Skeletal muscle cell (primary cell): ENCODE measurements around the gene IMMP2L.
"Not testable (repeated sequence)": the region's sequence is repeated elsewhere in the genome, so short reads cannot be mapped to it uniquely, and the experiment has no call there.

Experiments used
- DNase-seq: peaks from one replicate; pipeline ENCODE4 v3.0.0-alpha.2; 2010; ENCODE audit warnings: low read depth
- H3K4me3 ChIP-seq: 2 replicates; pipeline ENCODE4 v1.5.1; 2011; ENCODE audit warnings: low read depth, mild to moderate bottlenecking, control low read depth, low read length, moderate library complexity

IMMP2L gene

DNA sequence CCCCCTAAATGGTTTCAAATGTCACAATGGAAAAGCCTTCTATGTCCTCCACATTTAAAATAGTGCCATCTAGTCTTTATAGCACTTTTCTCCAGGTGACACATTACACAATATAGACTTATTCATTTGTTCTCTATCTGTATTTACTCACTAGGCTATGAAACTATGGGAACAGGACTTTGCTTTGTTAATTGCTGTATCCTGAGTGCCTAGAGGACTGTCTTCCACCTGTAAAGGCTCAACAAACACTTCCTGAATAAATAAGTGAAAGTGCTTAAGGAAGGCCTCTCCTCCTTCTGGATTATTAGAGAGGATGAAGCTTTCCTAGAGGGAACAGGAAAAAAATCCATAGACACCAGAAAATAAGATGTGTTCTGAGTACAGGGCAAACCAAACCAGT is 868.9 kb downstream of the IMMP2L start:
- no peak for DNase-seq
- H3K4me3 ChIP-seq: no peak overlapping the region

DNA sequence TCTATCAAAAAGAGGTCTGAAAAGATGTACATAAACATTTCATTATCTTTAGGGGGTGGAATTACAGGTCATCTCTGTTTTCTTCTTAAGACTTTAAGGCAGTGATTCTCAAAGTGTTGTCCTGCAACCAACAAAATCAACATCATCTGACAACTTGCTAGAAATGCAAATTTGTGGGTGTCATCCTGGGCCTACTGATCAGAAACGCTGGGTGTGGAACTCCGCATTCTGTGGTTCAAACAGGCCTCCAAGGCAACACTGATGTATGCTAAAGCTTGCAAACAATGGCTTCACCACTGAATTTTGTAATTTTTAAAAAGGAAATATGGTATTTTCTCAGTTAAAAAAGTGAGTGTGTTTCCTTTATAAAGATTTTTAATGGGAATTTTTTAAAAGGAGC is 873.4 kb downstream of the IMMP2L start:
- DNase-seq: no peak
- H3K4me3 ChIP-seq: no peak overlapping the region

DNA sequence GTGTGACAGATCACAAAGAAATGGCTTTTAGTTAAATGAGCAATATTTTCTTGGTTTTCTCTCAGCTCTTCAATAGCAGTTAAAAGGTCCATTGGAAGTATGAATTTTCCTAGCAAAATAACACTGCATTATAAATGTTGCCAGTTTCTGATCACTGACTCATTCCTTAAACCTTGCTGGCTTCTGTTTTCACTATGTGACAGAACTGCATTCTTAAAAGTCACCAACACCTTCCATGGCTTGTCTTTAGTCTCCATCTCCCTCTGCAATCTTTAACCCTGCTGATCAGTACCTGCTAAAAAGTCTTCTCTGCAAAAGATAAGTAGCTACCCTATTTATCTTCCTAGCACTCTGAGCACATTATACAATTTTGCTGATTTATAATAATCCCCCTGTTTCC is 876.4 kb downstream of the IMMP2L start:
- no peak overlapping the region for H3K4me3 ChIP-seq
- DNase-seq: no peak

DNA sequence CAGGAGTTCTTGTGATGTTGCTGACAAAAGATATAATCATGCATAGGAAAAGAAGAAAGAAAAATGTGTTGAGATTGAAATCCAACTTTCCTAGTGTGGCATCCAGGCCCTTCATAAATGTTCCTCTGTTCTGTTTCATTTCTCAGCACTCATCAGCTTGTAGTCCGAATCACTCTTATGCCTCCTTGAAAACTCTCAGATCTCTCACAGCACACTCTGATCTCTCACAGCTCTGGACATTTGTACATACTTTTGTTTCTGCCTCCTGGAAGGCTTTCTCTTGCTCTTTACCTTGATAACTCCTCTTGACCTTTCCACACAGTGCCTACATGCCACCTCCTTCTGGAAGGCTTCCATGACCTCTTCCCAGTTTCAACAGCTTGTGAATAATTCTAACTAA is 880.4 kb downstream of the IMMP2L start:
- H3K4me3 ChIP-seq: no peak overlapping the region
- DNase-seq: no peak

DNA sequence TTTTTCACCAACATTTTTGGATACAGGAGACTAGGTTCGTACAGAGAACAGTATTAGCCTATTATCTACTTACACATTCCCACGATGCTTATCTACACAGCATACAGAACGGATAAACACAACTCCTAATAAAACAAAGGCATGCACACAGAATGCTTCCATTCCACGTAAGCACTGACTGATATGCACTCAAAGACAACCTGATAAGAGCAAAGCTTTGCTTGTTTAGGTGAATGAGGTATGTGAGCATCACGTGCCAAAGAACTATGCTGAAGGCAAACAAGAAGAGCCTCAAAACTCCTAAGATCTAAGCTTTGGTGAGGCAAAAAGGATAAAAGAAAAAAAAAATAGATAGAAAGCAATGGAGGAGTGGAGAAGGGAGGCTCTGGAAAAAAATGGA is 884.9 kb downstream of the IMMP2L start:
- H3K4me3 ChIP-seq: no peak overlapping the region
- no peak for DNase-seq

DNA sequence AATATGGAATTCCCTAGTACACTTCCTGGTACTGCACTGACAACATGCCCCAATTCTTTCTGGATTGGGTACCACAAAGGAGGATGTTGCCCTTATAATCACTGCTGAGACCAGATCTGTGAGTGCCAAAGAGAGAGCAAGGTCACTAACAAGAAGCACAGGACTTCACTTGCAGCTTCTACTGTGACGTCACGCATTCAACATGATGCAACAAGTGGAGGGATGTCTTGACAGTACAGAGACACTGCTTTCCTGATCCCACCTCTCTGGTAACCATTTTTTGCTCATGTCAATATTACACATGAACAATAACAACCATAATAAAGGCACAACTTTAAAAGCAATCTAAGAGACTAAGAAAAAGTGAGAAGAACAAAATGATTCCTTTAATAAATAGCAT is 885.5 kb downstream of the IMMP2L start:
- no peak overlapping the region for H3K4me3 ChIP-seq
- DNase-seq: no peak

DNA sequence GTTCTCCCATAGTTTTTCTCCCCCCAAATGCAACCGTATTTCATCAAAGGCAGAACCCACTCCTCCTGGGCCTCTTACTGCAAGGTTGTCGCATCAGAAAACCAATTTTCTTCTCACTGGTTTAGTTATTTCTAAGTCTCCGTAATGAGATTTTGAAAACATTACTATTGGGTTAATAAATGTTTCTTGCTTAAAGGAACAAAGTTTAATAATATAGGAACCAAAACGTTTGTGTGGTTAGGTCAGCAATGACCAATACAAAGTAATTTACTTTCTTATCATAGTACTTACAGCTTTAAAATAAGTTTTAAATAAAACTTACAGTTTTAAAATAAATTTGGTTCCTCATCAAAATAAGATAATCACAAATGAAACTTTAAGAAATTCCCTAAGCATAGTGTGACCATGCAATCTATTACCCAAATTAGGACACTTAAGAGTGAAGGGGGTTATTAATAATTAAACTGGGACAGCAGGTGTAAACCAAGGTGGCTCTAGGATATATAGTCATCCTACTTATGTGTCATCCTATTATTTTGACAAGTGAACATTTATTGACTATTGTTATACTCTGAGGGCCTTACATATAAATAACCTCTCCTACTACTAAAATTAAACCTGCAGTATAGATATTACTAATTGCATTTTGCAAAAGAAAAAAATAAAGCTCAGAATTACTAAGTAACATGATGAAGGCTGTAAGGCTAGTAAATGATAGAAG is 886.7 kb downstream of the IMMP2L start:
- DNase-seq: no peak

DNA sequence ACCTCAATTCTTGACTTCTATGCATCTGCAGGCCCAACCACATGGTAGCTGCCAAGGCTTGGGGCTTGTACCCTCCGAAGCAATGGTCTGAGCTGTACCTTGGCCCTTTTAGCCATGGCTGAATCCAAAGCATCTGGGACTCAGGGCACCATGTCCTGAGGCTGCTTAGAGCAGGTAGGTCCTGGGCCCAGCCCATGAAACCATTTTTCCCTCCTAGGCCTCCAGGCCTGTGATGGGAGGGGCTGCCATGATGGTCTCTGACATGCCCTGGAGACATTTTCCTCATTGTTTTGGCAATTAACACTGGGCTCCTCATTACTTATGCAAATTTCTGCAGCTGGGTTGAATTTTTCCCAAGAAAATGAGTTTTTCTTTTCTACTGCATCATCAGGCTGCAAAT is 889.1 kb downstream of the IMMP2L start:
- DNase-seq: no peak
- H3K4me3 ChIP-seq: no peak overlapping the region

More for the DNA sequence above, 886.7 kb downstream of the IMMP2L start:
- no peak overlapping the region for H3K4me3 ChIP-seq

DNA sequence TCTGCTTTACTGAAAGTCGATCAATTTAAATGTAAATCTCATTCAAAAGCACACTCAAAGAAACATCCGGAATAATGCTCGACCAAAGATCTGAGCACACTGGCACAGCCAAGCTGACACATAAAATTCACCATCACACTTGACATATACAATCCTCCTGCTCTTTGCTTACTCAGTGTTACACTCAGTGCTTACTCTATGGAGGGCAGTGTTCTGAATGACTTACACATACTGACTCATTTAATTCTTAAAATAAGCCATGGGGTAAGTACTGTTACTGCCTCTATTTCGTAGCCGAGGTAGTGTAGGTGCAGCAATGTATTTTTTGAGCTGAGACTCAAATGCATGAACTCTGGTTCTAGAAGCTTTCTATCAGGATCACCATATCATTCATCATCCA is 892.9 kb downstream of the IMMP2L start:
- H3K4me3 ChIP-seq: no peak overlapping the region
- DNase-seq: no peak

DNA sequence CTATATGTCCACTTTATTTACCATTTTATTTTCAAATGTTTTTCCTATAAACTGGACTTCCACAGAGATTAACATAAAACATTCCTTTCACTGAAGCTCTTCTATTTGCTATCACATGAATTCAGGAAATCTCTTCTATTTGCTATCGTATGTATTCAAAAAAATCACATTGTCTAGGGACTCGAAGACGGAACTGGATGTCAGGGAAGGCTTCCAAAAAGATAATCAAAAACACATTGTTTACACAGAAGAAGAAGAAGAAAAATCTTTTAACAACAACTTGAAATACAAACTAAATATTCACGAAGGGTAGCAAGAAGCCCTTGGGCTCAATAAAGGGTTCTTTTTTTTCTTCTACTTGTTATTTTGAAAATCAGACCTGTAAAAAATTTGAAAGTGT is 897.5 kb downstream of the IMMP2L start:
- no peak overlapping the region for H3K4me3 ChIP-seq
- DNase-seq: no peak

DNA sequence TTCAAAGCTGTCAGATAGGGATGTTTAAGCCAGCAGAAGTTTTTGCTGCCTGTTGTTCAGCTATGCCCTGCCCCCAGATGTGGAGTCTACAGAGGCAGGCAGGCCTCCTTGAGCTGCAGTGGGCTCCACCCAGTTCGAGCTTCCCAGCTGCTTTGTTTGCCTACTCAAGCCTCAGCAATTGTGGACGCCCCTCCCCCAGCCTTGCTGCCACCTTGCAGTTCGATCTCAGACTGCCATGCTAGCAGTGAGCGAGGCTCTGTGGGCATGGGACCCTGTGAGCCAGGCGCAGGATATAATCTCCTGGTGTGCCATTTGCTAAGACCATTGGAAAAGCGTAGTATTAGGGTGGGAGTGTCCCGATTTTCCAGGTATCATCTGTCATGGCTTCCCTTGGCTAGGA is 901.7 kb downstream of the IMMP2L start:
- DNase-seq, H3K4me3 ChIP-seq: not testable (repeated sequence)

DNA sequence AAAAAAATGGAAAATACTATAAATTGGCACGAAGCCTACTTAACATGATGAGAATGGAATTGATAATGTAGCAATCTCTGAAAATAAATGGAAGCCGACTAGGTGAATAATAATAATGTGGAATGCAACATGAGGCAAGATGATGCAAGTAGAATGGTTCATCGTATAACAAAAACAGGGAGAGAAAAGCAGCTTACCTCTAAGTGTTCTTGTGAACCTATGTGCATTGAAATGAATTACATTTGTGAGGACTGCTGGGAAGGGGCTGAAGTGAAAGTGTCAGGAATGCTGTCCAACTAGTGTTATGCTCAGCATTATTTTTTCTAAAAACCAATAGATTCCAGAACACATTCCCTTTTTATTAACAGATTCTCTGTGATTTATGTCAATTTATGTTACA is 912.0 kb downstream of the IMMP2L start:
- H3K4me3 ChIP-seq: no peak overlapping the region
- no peak for DNase-seq

DNA sequence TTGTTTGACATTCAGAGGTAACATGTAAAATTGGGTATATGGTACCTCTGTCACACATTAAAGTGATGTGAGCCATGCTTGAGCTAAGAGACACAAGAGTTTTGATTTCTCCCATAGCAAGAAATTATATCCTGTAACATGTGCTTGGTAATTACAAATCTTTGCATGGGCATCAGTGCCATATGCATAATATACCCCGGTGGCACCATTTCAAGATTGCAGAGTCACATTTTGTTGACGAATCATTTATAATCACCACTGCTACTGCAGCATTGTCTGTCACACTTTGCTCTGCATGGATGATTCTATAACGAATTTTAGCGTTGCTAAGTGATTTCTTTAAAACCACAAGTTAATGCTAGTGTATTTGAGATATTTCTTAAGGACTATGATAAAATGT is 915.0 kb downstream of the IMMP2L start:
- no peak overlapping the region for H3K4me3 ChIP-seq
- no peak for DNase-seq

DNA sequence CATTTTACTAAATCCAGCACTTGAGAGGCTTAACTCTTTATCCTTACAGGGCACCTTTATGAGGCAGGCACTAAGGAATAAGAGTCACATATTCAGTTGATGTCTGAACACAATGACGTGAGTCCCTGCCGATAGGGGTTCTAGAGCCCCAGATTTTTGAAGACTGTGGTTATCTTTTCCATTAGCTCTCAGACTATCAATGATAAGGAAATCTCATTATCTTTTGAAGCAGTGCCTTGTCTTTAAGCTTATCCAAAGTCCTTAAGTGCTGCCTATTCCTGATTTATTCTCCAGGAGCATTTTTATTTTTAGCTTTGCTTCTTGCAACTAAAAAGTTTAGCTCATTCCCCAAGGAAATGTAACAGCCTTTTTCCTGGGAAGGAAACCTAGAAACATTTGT is 915.5 kb downstream of the IMMP2L start:
- H3K4me3 ChIP-seq: no peak overlapping the region
- DNase-seq: no peak

DNA sequence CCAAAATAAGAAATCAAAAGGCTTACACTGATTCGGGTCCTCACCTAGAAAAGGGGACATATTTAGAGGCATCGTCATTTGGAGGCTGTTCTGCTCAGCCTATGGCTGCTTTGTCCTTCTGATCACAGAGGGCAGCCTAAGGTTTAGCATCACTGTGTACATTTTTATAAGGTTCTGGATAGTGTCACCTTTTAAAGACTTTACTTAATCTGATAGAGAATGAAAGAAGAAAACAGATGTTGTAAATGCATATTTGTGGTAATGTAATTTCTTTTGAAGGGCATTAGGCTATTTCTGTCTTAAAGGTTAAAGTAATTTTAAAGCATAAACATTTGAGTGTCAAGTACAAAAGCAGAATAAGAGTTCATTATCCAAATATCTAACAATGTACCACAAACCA is 916.7 kb downstream of the IMMP2L start:
- H3K4me3 ChIP-seq: no peak overlapping the region
- DNase-seq: no peak

DNA sequence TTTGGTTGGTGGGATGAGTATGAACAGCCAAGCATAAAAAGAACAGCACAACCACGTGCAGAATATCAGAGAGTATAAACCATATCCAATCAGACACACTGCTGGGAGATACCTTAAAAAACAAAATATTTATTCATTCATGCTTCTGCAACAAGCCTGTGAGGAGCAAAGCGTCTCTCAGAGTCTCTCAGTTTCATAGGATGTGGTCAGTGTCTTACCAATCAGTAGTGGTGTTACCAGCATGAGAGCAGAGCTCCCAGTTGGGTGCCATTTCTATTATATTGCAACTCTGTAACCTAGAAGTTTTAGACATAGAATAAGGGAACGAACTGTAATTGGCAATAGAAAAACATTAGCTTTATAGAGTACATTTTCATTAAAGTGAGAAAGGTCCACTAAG is 917.2 kb downstream of the IMMP2L start:
- DNase-seq: no peak
- H3K4me3 ChIP-seq: no peak overlapping the region

DNA sequence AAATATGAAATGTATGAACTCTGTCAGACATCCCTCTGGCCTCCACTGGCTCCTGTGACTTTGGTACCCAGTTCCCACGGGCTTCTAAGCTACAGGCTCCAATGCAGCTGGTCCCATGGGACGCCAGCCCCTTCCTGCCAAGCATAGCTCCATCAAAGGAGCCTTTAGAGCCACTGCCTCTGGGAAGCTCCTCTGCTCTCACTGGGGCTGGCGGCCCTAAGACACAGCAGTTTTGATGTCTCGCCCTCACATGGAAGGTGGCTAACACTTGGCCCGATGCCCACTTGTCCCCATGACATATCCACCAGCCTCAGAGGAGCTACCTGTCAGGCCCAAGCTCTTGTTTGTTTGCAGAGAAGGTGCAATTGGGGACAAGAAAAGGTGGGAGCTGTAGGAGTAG is 925.0 kb downstream of the IMMP2L start:
- no peak for DNase-seq

DNA sequence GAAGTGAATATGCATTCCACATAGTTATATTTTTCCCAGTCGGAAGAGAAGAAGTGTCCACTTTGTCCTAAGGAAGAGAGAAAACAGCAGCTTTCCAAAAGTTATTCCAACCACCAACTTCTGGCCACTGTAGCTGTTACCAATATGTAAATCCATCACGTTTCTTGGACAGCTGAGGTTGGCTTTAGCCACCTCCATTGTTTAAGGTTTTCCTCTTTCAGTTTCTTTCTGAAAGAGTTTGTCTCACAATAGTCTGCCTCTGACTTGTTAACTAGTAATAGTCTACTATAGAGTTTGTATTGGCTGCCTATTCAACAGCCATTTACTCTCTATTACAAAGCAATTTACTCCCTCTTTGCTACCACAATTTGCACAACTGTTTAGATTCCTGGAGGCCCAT is 929.0 kb downstream of the IMMP2L start:
- H3K4me3 ChIP-seq: no peak overlapping the region
- no peak for DNase-seq

More for the DNA sequence above, 925.0 kb downstream of the IMMP2L start:
- no peak overlapping the region for H3K4me3 ChIP-seq

DNA sequence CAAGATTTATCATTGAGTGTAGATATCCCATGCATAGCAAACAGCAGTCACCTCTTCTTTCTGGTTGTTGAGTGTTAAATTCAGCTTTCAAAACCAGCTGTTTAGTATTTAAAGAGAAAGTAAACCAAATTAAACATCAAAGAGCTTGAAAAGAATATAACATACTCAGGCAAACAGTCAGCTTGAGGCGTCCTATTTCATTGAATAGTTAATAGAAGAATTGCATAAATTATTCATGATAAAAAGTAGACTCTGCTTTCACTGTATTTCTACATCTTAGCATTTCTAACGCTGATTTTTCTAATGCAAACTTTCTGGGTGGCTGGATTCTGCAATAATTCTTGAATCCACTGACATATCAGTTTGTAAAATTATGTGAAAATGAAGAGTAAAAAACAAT is 935.9 kb downstream of the IMMP2L start:
- no peak overlapping the region for H3K4me3 ChIP-seq
- no peak for DNase-seq

DNA sequence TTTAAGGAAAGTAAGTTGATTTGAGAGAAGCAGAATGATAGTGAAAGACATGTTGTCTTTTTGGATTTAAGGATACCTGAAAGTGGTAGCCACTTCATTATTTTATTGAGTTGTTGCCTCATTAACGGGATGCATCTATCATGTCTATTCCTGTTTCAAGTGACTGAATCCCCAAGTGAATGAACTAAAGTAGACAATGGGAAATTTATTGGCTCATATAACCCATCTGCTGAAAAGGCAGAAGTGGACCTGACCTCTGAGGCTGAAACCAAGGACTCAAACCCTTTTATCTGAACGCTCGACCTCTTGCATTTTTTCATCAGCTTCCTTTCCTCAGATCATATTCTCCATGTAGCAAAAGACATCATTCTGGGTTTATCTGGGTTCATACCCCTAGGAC is 937.0 kb downstream of the IMMP2L start:
- no peak overlapping the region for H3K4me3 ChIP-seq
- DNase-seq: no peak

DNA sequence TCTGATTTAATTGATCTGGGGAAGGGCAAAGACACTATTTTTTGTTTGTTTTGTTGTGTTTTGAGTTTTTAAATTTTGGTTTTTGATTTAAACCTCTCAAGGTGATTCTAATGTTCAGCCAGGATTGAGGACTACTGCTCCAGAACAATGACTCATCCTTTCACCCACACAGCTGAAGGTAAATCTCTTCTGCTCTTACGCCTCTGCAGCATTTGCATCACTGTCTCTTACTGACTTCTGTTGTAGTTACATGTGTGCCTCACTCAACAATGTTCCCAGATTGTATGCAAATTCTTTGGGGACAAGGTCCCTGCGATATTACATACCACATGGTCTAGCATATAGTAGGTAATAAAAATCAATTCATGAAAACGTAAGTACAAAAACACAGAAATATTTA is 938.9 kb downstream of the IMMP2L start:
- H3K4me3 ChIP-seq: no peak overlapping the region
- no peak for DNase-seq

DNA sequence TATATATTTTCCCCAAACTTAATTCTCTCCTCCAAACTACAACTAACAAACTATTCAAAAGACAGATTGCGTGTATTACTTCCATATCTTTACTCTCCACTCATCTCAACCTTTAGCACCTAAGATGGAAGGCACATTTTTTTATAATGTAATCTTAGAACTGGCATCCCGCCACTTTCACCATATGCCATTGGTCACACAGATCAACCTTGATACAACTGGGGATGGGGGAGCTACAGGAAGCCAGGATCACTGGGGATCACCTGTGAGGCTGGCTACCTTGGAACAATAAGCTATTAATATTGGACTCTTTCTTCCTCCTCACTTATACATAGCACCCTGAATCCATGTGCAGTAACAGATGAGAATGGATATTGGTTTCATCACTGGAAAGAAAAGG is 941.0 kb downstream of the IMMP2L start:
- no peak for DNase-seq
- no peak overlapping the region for H3K4me3 ChIP-seq
